ENCODE results near the gene PRR18. TPM values are rescaled to one million over a fixed set of nuclear protein-coding genes. Genes with fewer than 3 reads are reported as not detected.

PRR18 gene
- total and polyA plus RNA-seq, 9 of the 15 experiments (the other 6 are each of a cell fraction or from before 2014, with no cell fraction given), result not detected

DNA sequence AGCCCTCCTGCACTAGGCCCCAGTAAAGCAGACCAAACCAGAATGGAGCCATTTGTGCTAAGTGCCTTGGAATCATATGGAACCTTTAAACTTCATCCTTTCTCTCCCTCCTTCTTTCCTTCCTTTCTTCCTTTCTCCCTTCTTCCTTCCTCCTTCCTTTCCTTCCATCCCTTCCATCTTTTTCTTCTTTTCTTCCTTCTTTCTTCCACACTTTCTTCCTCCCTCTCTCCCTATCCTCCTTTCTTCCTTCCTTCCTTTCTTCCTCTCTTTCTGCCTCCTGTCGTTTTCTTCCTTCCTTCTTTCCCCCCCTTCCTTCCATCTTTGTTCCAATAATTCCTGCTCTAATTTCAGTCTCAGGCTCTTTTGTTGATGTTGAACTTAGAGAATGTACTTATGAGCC is 45.3 kb upstream of the PRR18 start (continued):
- TF ChIP-seq ZNF23 (CRISPR knock-in tag; IDR thresholded peaks at IDR 0.05) (no peak), POLR2A (conservative IDR thresholded peaks at IDR 0.05) (no peak), TCF15 (CRISPR knock-in tag; IDR thresholded peaks at IDR 0.05) (no peak)

- H3K9me3 ChIP-seq (replicated peaks; ENCODE audit: control insufficient read depth, insufficient read depth, low read depth, low read length), result peaks cover 6% of the 10 kb centered on the region; the same call in 1 of the 2 replicates
- FAIRE-seq (no peak), DNase-seq (ENCODE audit: extremely low read depth in 1 of 4, low spot score in 3 of 4) (no peak), ATAC-seq (no peak)
- H3K79me2 ChIP-seq (ENCODE audit: control insufficient read depth, insufficient read depth, low read length), result no peaks in the 10 kb centered on the region
- peaks cover 0 to 3% of the 10 kb centered on the region in 2 experiments; a peak in 1 of 5 replicates for H3K4me1 ChIP-seq (replicated peaks in 1 of 2; ENCODE audit: control insufficient read depth in 2 of 2, insufficient read depth in 2 of 2, low read length in 2 of 2)
- in situ Hi-C loops (cut with MboI) (no loop called here), intact Hi-C loops (cut with micrococcal nuclease) (no loop called here)
- no peaks in the 10 kb centered on the region for H4K20me1 ChIP-seq (replicated peaks; ENCODE audit: control insufficient read depth, insufficient read depth, low read length)
- no peaks in the 10 kb centered on the region for H3K36me3 ChIP-seq (ENCODE audit: control insufficient read depth, insufficient read depth, low read length)
- CTCF ChIA-PET (ENCODE audit: low intra/inter-chr PET ratio), result no interaction called here
- no peak overlapping the region for H3K27ac ChIP-seq (ENCODE audit: extremely low read depth, low read depth, low read length)
- H3K9me1 ChIP-seq (ENCODE audit: control insufficient read depth, insufficient read depth, low read length), result no peaks in the 10 kb centered on the region
- peaks cover 0 to 14% of the 10 kb centered on the region in 2 experiments; a peak in 2 of 5 replicates for H3K27me3 ChIP-seq (ENCODE audit: control insufficient read depth in 2 of 2, insufficient read depth in 2 of 2, low read length in 2 of 2)
- no peak overlapping the region for H3K4me2 ChIP-seq (ENCODE audit: insufficient read depth, low read length)
- BruUV-seq (replicated peaks), result no TSS peak
- H3K9ac ChIP-seq (ENCODE audit: insufficient read depth in 1 of 2, low read depth in 2 of 2, low read length in 2 of 2), result no peak overlapping the region
- POLR2A ChIA-PET, result interaction anchor here (1.5 kb wide), 1 partner anchor 12 kb away, joined by 3 read pairs; no protein-coding TSS in a partner anchor
- no peak overlapping the region for H3K4me3 ChIP-seq
- no peak overlapping the region for H2AFZ ChIP-seq (ENCODE audit: low read depth, low read length)
- TF ChIP-seq ZNF79 (CRISPR knock-in tag; IDR thresholded peaks at IDR 0.05; ENCODE audit: low read depth), result no peak
- TF ChIP-seq MAFF (IDR thresholded peaks at IDR 0.05; ENCODE audit: low read length), result no peak
- TF ChIP-seq JUND (IDR thresholded peaks at IDR 0.05; ENCODE audit: borderline replicate concordance, low read depth, low read length), result no peak
- no peak for TF ChIP-seq JUND (tag; IDR thresholded peaks at IDR 0.05; ENCODE audit: borderline replicate concordance, low read depth, low read length)
- no peak for TF ChIP-seq DMBX1 (CRISPR knock-in tag; IDR thresholded peaks at IDR 0.05; ENCODE audit: borderline replicate concordance)
- TF ChIP-seq ETS2 (tag; IDR thresholded peaks at IDR 0.05; ENCODE audit: borderline replicate concordance, poor library complexity, severe bottlenecking), result no peak
- TF ChIP-seq KLF10 (CRISPR knock-in tag; IDR thresholded peaks at IDR 0.05), result no peak
- TF ChIP-seq NR0B1 (IDR thresholded peaks at IDR 0.05; ENCODE audit: partially characterized antibody), result no peak
- TF ChIP-seq, protein P1, sequence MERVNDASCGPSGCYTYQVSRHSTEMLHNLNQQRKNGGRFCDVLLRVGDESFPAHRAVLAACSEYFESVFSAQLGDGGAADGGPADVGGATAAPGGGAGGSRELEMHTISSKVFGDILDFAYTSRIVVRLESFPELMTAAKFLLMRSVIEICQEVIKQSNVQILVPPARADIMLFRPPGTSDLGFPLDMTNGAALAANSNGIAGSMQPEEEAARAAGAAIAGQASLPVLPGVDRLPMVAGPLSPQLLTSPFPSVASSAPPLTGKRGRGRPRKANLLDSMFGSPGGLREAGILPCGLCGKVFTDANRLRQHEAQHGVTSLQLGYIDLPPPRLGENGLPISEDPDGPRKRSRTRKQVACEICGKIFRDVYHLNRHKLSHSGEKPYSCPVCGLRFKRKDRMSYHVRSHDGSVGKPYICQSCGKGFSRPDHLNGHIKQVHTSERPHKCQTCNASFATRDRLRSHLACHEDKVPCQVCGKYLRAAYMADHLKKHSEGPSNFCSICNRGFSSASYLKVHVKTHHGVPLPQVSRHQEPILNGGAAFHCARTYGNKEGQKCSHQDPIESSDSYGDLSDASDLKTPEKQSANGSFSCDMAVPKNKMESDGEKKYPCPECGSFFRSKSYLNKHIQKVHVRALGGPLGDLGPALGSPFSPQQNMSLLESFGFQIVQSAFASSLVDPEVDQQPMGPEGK (CRISPR knock-in tag; IDR thresholded peaks at IDR 0.05; ENCODE audit: borderline replicate concordance), result no peak
- TF ChIP-seq PHF21A (IDR thresholded peaks at IDR 0.05; ENCODE audit: borderline replicate concordance, low read depth), result no peak
- no peak for TF ChIP-seq RBM17 (IDR thresholded peaks at IDR 0.05; ENCODE audit: borderline replicate concordance, low read depth, low read length)
- TF ChIP-seq SMARCA4 (IDR thresholded peaks at IDR 0.05), result no peak
- TF ChIP-seq HINFP (tag; conservative IDR thresholded peaks at IDR 0.05; ENCODE audit: low read depth), result no peak
- TF ChIP-seq HNRNPLL (IDR thresholded peaks at IDR 0.05; ENCODE audit: low read depth, low read length, poor library complexity, severe bottlenecking), result no peak
- no peak for TF ChIP-seq PTTG1 (tag; IDR thresholded peaks at IDR 0.05; ENCODE audit: low read depth)
These were observed 44.7 kb upstream of the PRR18 start for GRCh38 chr6:166352923-166353322.

Measured in K562 (cell line).